PC-3 (cell line): Measurements from ENCODE around the gene RPL13. TPM values are rescaled to one million over a fixed set of nuclear protein-coding genes. Genes with fewer than 3 reads are reported as not detected.

ENCODE experiments used
- ATAC-seq: fragments of 200-7000 bp; cut with Tn5 transposase; 2 replicates; pipeline ENCODE4 v1.9.1; 2020; ENCODE audit warnings: mild to moderate bottlenecking, moderate library complexity
- BruUV-seq: library from RNA; stranded (reverse); fragments of 400-500 nt; replicated peaks from 2 replicates; lab custom pipeline; 2021; lab: Mats Ljungman, UMichigan
- CTCF ChIA-PET: fragments of 300-600 bp; sonication (Branson Sonifier 250); formaldehyde crosslinking; loops from one replicate; lab custom pipeline; 2022; ENCODE audit warnings: antibody characterized with exemption; lab: Charles Lee
- POLR2A ChIA-PET: fragments of 300-600 bp; sonication (Branson Sonifier 250); formaldehyde crosslinking; loops from one replicate; lab custom pipeline; 2022; ENCODE audit warnings: antibody characterized with exemption; ENCODE audit not compliant: unreplicated experiment; lab: Charles Lee
- DNase-seq: peaks from one replicate; pipeline ENCODE4 v3.0.0-alpha.2; 2015
- H2AFZ ChIP-seq: fragments of 300-600 bp; sonication (generic); 2 replicates; pipeline ENCODE4 v1.6.0; 2016; ENCODE audit warnings: antibody characterized with exemption, low read length
- H3F3A ChIP-seq: fragments of 300-600 bp; sonication (generic); one replicate; pipeline ENCODE4 v1.6.0; 2017; ENCODE audit warnings: antibody characterized with exemption, low read length, control low read depth, mild to moderate bottlenecking; ENCODE audit not compliant: unreplicated experiment
- H3K27ac ChIP-seq: fragments of 300-600 bp; sonication (generic); 2 replicates; pipeline ENCODE4 v1.5.1; 2016; ENCODE audit warnings: mild to moderate bottlenecking, low read length
- H3K27me3 ChIP-seq: fragments of 300-600 bp; sonication (generic); 2 replicates; pipeline ENCODE4 v1.6.1; 2016; ENCODE audit warnings: low read length, mixed read lengths
- H3K36me3 ChIP-seq: fragments of 300-600 bp; sonication (generic); 2 replicates; pipeline ENCODE4 v1.6.1; 2016; ENCODE audit warnings: low read depth, mixed run types, low read length, mixed read lengths
- H3K4me1 ChIP-seq: fragments of 300-600 bp; sonication (generic); 2 replicates; pipeline ENCODE4 v1.5.1; 2016; ENCODE audit warnings: low read length; ENCODE audit not compliant: insufficient read depth
- H3K4me2 ChIP-seq: fragments of 300-600 bp; sonication (generic); 2 replicates; pipeline ENCODE4 v1.6.0; 2016; ENCODE audit warnings: low read length
- H3K4me3 ChIP-seq: fragments of 300-600 bp; sonication (generic); 2 replicates; pipeline ENCODE4 v1.5.1; 2016; ENCODE audit warnings: mild to moderate bottlenecking, low read length, mixed read lengths
- H3K79me2 ChIP-seq: fragments of 300-600 bp; sonication (generic); 2 replicates; pipeline ENCODE4 v1.6.1; 2017; ENCODE audit warnings: low read length, mixed read lengths
- H3K9ac ChIP-seq: fragments of 300-600 bp; sonication (generic); 2 replicates; pipeline ENCODE4 v1.6.0; 2016; ENCODE audit warnings: mild to moderate bottlenecking, low read length
- H3K9me2 ChIP-seq: fragments of 300-600 bp; sonication (generic); replicated peaks from 2 replicates; pipeline ENCODE4 v1.6.1; 2016; ENCODE audit warnings: mixed run types, low read length, mixed read lengths
- H3K9me3 ChIP-seq: fragments of 300-600 bp; sonication (generic); 2 replicates; pipeline ENCODE4 v1.6.1; 2016; ENCODE audit warnings: low read length, mixed read lengths
- H4K20me1 ChIP-seq: fragments of 300-600 bp; sonication (generic); 2 replicates; pipeline ENCODE4 v1.6.1; 2016; ENCODE audit warnings: low read length, mixed read lengths
- EZH2 ChIP-seq: fragments of 300-600 bp; sonication (generic); IDR thresholded peaks from one replicate; pipeline ENCODE4 v1.6.1; 2017; ENCODE audit warnings: antibody characterized with exemption, mild to moderate bottlenecking, low read length; ENCODE audit not compliant: unreplicated experiment
- EZH2phosphoT487 ChIP-seq: fragments of 300-600 bp; sonication (generic); IDR thresholded peaks from 2 replicates; pipeline ENCODE4 v1.6.1; 2018; ENCODE audit warnings: mild to moderate bottlenecking, antibody characterized with exemption, low read length, borderline replicate concordance
- intact Hi-C: fragments of 100-400 bp; cut with micrococcal nuclease; formaldehyde crosslinking; loops from 2 replicates; pipeline ENCODE4 v1.9.0; 2023
- total RNA-seq: library from RNA; depleted of rRNA; stranded (reverse); fragments of >200 nt; gene quantifications from 2 replicates; pipeline ENCODE4 v1.2.3, GENCODE V29; 2014
- TF ChIP-seq, protein P1 (sequence below): fragments of 300-600 bp; sonication (generic); conservative IDR thresholded peaks from 2 replicates; pipeline ENCODE4 v1.5.1; 2017; ENCODE audit warnings: antibody characterized with exemption, low read depth, mild to moderate bottlenecking, low read length

The RPL13 gene
- total RNA-seq, 1 experiment from 2014 or later: 3,236 TPM

DNA sequence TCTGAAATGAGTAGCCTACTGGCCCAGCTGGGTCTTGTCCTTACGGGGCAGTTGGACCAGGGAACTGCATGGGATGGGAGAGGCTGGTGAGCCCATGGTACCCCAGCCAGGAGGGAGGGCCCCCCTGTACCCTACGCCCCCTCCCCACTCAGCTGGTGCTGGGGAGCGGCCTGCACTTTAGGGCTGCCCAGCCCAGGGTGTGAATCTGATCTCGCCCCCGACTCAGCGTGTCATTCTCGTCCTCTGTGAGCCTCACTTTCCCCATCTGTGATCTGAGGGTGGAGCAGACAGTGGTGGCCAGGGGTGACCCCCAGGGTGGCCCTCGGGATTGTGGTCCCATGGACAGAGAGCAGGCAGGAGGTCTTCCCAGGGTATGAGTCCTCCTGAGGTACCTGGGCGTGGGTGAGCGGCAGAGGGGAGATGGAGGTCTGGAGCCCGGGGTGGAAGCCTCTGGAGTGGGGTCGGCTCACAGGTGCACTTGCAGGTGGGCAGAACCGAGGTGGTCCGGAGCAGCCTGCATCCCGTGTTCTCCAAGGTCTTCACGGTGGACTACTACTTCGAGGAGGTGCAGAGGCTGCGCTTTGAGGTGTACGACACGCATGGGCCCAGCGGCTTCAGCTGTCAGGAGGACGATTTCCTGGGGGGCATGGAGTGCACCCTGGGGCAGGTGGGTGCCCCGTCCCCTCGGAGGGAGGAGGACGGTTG lies 16.7 kb downstream of the RPL13 start:
- H3K9me3 ChIP-seq: no peaks in the 10 kb centered on the region
- H3K9me2 ChIP-seq: no peaks in the 10 kb centered on the region
- peaks cover 17% of the 10 kb centered on the region for H3K79me2 ChIP-seq
- H3K4me2 ChIP-seq: peak overlapping the region; percentile 82
- POLR2A ChIA-PET: no interaction called here
- BruUV-seq: no TSS peak
- DNase-seq (no peak), ATAC-seq (no peak)
- peaks cover 6% of the 10 kb centered on the region for H3K36me3 ChIP-seq
- H3K27ac ChIP-seq: no peak overlapping the region
- no peak overlapping the region for H2AFZ ChIP-seq
- H4K20me1 ChIP-seq: no peaks in the 10 kb centered on the region
- H3K4me1 ChIP-seq: peaks cover 19% of the 10 kb centered on the region
- TF ChIP-seq, protein P1, sequence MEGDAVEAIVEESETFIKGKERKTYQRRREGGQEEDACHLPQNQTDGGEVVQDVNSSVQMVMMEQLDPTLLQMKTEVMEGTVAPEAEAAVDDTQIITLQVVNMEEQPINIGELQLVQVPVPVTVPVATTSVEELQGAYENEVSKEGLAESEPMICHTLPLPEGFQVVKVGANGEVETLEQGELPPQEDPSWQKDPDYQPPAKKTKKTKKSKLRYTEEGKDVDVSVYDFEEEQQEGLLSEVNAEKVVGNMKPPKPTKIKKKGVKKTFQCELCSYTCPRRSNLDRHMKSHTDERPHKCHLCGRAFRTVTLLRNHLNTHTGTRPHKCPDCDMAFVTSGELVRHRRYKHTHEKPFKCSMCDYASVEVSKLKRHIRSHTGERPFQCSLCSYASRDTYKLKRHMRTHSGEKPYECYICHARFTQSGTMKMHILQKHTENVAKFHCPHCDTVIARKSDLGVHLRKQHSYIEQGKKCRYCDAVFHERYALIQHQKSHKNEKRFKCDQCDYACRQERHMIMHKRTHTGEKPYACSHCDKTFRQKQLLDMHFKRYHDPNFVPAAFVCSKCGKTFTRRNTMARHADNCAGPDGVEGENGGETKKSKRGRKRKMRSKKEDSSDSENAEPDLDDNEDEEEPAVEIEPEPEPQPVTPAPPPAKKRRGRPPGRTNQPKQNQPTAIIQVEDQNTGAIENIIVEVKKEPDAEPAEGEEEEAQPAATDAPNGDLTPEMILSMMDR: no peak
- H3K27me3 ChIP-seq: no peaks in the 10 kb centered on the region
- intact Hi-C loops: no loop called here
- H3K4me3 ChIP-seq: peak overlapping the region; percentile 72; the same call in 1 of the 2 replicates
- no peak overlapping the region for H3K9ac ChIP-seq
- CTCF ChIA-PET: no interaction called here
- H3F3A ChIP-seq: peaks cover 6% of the 10 kb centered on the region

DNA sequence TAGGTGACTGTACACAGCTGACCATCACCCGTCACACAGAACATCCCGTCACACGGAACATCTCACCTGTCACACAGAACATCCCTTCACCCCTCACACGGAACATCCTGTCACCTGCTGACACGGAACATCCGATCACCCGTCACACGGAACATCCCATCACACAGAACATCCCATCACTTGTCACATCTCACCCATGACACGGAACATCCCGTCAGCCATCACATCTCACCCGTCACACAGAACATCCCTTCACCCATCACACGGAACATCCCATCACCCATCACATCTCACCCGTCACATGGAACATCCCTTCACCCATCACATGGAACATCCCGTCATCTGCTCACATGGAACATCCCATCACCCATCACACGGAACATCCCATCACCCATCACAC lies 18.9 kb downstream of the RPL13 start:
- POLR2A ChIA-PET: no interaction called here

DNA sequence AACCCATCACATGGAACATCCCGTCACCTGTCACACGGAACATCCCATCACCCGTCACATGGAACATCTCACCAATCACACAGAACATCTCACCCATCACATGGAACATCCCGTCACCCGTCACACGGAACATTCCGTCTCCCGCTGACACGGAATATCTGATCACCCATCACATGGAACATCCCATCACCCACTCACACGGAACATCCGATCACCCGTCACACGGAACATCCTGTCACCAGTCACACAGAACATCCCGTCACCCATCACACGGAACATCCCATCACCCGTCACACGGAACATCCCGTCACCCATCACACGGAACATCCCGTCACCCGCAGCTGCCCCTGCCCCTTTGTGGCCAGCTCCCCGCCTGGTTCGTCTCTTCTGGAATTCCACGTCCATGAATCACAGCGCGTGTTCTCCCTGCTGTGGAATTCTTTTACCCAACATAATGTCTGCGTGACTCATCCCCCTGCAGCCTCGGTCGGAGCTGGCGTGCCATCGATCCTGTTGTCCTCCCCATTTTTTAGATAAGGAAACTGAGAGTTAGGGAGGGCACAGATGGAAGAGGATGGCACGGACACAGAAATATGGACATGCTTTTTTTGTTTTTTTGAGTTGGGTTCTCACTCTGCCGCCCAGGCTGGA lies 20.7 kb downstream of the RPL13 start:
- H3K9me3 ChIP-seq: no peaks in the 10 kb centered on the region
- no peaks in the 10 kb centered on the region for H4K20me1 ChIP-seq
- H3K4me1 ChIP-seq: peaks cover 19% of the 10 kb centered on the region
- no peak overlapping the region for H2AFZ ChIP-seq
- no peak for TF ChIP-seq EZH2phosphoT487
- TF ChIP-seq, protein P1: no peak
- no peak for TF ChIP-seq EZH2
- no peak overlapping the region for H3K4me2 ChIP-seq
- H3K9ac ChIP-seq: no peak overlapping the region
- no peak overlapping the region for H3K4me3 ChIP-seq
- H3K79me2 ChIP-seq: peaks cover 12% of the 10 kb centered on the region
- H3F3A ChIP-seq: peaks cover 6% of the 10 kb centered on the region
- DNase-seq (peak; percentile 89), ATAC-seq (peak; percentile 84)
- peak overlapping the region; percentile 39 for H3K27ac ChIP-seq
- intact Hi-C loops: no loop called here
- H3K9me2 ChIP-seq: no peaks in the 10 kb centered on the region
- CTCF ChIA-PET: no interaction called here
- peaks cover 6% of the 10 kb centered on the region for H3K36me3 ChIP-seq
- no peaks in the 10 kb centered on the region for H3K27me3 ChIP-seq
- BruUV-seq: no TSS peak
- POLR2A ChIA-PET: no interaction called here

More for the DNA sequence above, 18.9 kb downstream of the RPL13 start:
- peaks cover 20% of the 10 kb centered on the region for H3K4me1 ChIP-seq
- DNase-seq: no peak
- TF ChIP-seq, protein P1: no peak
- TF ChIP-seq EZH2phosphoT487 (no peak), EZH2 (no peak)
- H3K9me3 ChIP-seq: no peaks in the 10 kb centered on the region
- H3K79me2 ChIP-seq: peaks cover 17% of the 10 kb centered on the region
- ATAC-seq: no peak
- no peaks in the 10 kb centered on the region for H4K20me1 ChIP-seq
- H3K4me3 ChIP-seq: no peak overlapping the region
- H3K27me3 ChIP-seq: no peaks in the 10 kb centered on the region
- intact Hi-C loops: no loop called here
- H3K4me2 ChIP-seq: no peak overlapping the region
- BruUV-seq: no TSS peak
- peaks cover 6% of the 10 kb centered on the region for H3F3A ChIP-seq
- CTCF ChIA-PET: no interaction called here
- H3K9ac ChIP-seq: no peak overlapping the region
- H3K36me3 ChIP-seq: peaks cover 6% of the 10 kb centered on the region
- H3K9me2 ChIP-seq: no peaks in the 10 kb centered on the region
- H3K27ac ChIP-seq: no peak overlapping the region
- no peak overlapping the region for H2AFZ ChIP-seq
